Endometrium (tissue), 2 donors: ENCODE measurements around the gene MOCS3.
"Not testable (repeated sequence)": the region's sequence is repeated elsewhere in the genome, so short reads cannot be mapped to it uniquely, and the experiment has no call there.

ENCODE experiments used
- FAIRE-seq: peaks from 2 replicates; lab custom pipeline; 2012; peaks lifted over from hg19 to GRCh38; lab: Jason Lieb, UNC
- donor health status: control.
- donor health status: control.

Gene MOCS3

DNA sequence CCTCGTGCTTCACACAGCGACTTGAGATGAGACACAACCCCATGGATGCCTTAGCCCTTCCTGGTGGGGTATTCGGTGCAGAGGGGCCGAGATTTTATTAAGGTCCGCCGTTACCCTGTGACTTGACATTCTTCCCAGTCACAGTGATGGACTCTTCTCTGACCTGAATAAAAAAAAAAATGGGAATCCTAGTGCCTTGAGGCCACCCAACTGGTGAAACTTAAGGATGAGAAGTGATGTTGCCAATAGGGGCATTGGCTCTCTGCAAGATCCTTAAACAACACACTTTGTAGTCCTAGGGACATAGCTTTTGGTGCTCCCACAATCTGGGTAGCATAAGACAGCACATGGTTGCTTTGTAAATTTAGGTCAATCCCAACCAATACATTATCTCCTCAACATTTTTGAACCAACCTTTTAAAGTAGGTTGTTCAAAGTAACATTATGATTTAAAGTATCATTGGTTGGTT lies 26.6 kb upstream of the MOCS3 start:
- no peak for FAIRE-seq

DNA sequence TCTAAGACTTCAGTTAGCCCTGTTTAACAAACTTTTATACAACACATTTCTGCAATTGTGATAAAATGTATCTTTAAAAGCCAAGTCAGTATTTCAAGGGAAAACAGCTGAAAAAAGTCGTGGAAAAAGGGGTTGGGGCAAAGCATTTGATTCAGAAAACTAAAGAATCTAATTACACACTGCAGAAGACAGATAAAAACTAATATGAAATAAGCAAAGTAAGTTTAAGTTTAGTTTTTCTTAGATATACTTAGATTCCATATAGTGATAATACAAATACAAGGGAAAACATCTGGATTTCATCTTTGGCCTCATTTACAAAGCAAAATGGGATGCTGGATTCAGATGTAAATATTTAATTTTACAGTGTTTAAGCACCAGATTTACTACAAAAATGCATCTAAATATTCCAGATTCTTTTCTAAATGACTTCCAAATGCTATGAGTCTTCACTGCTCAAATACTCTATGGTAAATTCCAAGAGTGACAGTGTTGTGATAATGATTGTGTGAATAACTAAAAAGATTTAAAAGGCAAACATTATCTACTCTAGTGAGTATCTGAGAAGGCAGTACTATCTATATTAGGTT lies 25.8 kb upstream of the MOCS3 start:
- FAIRE-seq = no peak

DNA sequence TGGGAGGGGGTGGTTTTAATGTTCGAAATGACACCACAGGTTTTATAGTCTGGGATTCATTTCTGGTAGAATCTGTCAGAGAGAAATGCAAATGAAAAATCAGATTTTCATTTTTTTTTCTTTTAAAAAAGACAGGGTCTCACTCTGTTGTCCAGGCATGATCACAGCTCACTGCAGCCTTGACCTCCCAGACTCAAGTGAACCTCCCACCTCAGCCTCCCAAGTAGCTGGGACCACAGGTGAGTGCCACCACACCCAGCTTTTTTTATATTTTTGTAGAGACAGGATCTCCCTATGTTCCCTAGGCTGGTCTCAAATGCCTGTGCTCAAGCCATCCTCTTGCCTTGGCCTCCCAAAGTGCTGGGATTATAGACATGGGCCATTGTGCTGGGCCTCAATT lies 25.0 kb upstream of the MOCS3 start:
- FAIRE-seq = no peak

DNA sequence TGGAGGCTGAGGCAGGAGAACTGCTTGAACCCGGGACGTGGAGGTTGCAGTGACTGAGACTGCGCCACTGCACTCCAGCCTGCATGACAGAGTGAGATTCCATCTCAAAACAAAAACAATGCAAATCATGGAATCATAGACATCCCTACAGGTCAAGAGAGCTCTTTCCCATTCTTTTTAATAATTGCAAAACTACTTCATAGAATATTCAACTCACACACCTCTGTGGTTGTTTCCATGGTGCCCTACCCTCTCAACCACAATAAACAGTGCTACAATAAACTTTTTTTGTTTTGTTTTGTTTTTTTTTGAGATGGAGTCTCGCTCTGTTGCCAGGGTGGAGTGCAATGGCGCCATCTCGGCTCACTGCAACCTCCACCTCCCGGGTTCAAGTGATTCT lies 15.5 kb upstream of the MOCS3 start:
- no peak for FAIRE-seq

DNA sequence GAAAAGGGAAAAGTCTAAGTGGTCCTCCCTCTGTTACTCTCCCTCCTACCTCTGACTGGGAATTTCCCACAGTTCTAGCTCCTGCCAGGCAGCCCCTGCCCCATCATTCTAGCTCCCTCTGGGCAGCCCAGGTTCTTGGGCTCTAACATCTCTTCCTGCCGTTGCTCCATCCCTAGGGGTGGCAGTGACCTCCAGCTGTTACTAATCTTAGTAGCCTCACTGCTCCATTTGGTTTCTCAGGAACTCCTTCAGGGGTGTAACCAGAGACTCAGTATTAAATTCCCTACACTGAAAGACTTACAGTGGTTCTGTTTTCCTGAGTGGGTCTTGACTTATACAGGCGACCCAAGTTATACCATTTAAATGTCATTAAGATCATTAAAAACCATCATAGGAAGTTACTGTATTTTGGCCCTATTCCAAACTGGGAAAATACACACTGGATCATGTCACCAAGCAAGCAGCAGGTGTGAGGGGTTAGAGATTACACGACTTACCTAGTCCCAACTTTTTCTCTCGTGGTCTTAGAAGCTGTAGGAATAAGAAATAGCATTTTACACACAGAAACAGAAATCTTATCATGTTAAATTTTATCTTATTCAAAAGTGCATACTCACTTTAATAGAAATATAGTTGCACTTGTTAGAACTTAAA lies 10.4 kb upstream of the MOCS3 start:
- no peak for FAIRE-seq

DNA sequence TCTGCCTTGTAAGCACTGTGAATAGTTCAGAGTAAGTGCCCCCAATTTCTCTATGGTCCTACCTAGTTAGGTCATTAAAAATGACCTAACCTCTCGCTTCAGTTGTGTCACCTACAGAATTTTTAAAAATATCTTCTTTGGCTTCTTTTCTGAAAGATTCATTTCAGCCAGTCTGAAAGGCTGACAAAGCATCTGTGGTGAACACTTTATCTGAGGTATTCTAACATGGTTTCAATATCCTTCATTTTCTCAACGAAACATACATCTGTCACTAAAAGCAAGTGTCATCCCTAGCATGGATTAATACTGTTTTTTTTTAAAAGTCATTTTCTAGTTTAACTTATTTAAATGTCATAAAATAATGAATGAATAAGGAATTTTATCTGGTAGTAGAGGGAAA lies 5.4 kb upstream of the MOCS3 start:
- no peak for FAIRE-seq

DNA sequence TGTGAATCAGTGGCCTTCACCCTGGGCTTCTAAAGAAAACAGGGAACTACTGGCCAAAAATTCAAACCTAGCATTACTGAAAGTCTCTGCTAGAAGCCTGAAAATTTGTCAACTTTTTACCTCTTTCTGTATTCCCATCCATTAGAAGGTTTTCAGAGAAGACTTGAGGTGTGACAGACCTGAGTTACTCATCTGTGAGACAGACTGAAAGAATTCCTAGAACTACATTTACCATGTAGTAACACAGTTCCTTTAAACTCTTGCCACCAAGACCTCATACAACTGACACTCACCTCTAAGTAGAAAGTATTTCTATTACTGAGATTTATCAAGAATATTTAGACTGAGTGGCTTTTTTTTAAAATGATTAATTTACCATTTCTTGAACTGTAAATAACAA lies 4.8 kb upstream of the MOCS3 start:
- FAIRE-seq = no peak

DNA sequence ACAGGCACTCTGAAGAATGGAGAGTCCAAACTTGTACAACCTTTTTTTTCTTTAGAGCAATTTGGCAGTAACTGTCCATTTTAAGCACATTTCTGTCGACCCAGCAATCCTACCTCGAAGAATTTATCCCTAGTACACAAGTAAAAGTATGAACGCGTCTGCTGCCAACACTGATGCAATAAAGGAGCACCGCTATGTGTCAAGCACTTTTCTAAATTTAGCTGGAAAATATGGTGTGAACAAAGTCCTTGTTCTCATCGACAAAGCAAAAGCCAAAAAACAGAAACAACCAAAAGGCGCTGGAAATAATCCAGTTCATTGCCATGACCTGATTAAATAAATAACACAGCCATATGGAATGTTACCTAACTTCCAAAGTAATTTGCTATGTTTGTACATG lies 1.3 kb upstream of the MOCS3 start:
- FAIRE-seq = no peak

DNA sequence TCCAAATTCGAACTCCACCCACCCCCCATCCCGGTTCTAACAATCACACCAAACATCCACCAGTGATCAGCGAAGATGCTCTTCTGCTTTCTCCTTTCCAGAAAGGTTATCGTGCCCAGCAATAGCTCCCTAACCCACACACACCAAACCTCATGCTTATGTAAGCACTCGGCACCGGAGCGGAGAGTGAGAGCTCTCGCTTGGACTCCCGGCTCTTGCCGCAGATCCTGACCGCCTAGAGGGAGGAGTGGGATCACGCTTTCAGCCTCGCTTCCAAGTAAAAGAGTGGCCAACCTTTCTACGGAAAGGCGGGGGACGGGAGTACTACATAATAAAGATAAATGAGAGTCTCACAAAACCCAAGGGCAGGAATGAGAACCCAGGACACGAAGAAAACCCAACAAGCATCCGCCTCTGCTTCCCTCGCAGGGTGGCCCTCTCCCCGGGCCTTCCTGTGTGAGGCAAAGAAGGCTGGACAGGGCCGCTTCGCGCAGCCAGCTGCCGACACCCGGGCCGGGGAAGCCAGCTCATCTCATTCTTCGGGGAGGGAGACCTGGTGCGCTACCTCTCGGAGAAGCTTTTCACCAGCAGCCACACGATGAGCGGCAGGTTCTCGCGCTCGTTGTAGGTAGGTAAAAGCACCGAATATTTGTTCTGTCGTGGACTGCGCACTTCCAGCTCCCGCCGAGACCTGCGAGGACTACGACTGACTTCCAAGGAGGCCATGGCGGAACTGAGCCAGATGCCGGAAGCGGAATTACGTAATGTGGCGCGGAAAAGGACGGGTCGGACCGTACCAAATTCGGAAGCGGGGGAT lies 612 bp upstream of the MOCS3 start, which contains the start of gene DPM1:
DPM1 (minus strand) TSS at position 735 of the 817 bp plus-strand sequence; CDS start at position 726, 9 bp downstream.
- no peak for FAIRE-seq

DNA sequence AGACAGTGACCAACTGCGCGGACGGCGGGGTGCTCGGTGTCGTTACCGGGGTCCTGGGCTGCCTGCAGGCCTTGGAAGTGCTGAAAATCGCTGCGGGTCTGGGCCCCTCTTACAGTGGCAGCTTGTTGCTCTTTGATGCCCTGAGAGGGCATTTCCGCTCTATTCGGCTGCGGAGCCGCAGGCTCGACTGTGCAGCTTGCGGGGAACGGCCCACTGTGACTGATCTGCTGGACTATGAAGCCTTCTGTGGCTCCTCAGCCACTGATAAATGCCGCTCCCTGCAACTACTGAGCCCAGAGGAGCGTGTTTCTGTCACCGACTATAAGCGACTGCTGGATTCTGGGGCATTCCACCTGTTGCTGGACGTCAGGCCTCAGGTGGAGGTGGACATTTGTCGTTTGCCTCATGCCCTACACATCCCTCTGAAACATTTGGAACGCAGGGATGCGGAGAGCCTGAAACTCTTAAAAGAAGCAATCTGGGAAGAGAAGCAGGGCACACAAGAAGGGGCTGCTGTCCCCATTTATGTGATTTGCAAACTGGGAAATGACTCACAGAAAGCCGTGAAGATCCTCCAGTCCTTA lies 1.0 kb downstream of the MOCS3 start:
- FAIRE-seq = no peak

DNA sequence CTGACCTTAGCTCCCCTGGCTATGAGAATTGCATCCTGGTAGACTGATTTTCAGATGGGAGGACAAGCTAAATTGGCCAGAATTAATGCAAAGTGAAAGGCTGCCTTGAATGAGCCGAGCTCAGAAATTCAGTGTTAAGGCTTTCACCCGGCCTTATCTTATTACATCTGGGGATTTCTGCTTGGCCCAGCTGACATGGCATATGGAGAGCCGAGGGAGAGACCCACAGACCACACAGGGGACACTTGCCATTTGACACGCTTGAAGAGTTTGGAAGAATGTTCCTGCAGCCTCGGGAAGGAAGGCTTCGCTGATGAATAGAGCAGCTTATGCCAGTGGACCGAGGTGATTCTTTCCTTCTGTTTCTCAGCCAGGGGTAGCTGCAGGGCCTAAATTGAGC lies 9.0 kb downstream of the MOCS3 start:
- no peak for FAIRE-seq

DNA sequence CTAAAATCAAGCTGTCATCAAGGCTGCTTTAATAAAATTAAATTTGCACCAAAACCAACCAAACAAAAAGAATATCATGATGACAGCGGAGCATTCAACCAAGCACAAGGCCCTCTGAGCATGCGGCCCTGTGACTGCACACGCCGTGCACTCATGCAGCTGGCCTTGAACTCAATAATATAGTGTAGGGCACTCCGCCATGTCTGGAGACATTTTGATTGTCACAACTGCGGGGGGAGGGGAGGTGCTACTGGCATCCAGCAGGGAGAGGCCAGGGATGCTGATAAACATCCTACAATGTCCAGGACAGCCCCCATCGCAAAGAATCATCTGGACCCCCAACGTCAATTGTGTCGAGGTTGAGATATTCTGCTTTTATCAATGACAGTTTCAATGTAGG lies 9.7 kb downstream of the MOCS3 start:
- no peak for FAIRE-seq

DNA sequence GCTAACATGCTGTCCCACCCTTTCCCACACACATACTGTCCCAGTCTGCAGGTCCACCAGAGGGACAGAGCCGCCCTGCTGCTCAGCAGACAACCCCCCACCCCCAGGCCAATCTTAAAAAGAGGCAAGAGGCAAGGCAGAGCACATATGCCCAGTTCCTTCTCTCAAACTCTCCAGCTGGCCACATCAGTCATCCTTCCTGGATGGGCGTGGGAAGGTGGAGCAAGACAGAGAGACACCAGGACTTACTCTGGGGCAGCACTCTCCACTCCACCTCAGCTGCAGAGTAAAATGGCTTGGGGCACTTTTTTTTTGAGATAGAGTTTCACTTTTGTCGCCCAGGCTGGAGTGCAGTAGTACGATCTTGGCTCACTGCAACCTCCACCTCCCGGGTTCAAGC lies 10.8 kb downstream of the MOCS3 start:
- FAIRE-seq = no peak

DNA sequence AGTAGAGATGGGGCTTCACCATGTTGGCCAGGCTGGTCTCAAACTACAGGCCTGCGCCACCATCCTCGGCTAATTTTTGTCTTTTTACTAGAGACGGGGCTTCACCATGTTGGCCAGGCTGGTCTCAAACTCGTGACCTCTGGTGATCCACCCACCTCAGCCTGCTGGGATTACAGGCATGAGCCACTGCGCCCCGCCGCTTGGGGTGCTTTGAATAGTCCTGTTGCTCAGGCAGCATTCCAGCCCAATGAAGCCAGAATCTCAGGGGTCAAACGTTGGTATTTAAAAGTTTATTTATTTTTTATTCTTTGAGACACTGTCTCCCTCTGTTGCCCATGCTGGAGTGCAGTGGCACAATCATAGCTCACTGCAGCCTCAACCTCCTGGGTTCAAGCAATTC lies 11.3 kb downstream of the MOCS3 start:
- FAIRE-seq = no peak

DNA sequence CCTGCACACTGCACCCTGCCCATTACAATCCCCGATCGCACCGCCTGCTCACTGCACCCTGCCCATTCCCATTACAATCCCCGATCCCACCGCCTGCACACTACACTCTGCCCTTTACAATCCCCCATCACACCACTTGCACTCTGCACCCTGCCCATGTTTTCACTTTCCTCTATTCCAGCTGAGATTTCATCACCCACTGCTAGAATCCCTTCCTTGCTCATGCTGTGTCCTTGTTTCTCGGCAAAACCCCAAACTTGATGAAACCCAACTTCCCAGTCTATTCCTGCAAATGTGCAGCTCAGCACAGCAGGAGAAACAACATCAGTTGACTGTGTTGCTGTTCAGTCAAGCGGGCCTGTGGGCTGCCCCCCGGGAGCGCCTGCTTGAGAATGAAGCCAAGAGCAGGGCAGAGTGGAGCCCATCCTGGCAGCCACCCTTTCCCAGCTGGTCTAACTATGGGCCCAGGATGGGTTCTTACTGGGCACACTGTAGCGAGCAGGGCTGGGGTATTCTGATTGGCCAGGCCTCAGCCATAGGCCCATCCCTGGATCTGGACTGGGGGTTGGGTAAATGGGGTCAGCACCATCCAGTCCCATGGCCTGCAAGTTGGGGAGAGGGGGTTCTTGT lies 17.2 kb downstream of the MOCS3 start:
- no peak for FAIRE-seq

DNA sequence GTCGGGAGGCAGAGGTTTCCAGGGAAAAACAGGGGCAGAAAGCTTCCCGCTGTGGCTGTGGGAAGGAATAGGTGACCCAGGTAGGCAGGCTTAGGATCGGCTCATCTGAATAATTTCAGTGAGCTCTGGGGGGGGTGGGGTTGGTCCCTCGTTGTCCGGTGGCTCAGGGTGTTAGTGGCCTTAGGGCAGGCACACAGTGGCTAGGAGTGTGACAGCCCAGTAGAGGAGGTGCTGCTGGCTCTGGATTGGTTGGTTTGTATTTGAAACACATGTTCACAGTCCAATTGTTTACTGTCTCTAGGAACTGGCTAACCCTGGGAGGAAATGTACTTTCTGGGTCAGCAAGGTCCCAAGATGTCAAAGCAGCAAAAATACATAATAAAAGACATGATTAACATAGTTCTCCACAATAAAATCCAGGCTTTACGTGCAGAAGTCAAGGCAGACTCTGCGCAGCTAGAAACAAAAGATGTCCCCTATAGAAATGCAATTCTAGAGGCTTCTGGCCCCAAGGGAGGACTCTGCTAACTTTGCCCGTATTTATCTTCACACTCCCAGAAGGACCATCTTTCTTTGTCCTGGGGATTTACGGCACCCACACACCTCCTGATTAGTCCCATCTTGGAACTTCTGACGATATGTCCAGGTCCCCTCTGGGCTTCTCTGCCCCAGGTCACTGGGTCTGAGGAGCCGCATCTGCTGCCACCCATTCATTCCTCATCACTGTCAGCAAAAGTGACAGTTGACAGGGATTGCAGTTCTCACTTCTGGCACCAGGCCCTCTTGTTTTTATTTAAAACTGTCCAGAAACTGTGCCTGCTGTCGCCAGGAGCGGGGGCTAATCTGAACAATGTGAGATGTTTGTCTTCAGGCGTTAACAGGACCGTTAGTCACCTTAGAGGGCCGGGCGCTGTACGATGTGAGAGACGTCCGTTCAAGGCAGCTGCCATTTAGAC lies 18.7 kb downstream of the MOCS3 start:
- FAIRE-seq = no peak

DNA sequence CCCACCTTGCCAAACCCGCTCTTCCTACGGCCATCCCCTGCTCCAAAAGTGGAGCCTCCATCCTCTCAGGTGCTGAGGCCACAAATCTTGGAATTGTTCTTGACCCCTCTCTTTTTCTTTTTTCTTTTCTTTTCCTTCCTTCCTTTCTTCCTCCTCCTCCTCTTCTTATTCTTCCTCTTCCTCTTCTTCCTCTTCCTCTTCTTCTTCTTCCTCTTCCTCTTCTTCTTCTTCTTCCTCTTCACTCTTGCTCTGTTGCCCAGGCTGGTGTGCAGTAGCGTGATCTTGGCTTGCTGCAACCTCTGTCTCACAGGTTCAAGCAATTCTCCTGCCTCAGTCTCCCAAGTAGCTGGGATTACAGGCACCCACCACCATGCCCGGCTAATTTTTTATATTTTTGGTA lies 19.9 kb downstream of the MOCS3 start:
- not testable (repeated sequence) for FAIRE-seq

DNA sequence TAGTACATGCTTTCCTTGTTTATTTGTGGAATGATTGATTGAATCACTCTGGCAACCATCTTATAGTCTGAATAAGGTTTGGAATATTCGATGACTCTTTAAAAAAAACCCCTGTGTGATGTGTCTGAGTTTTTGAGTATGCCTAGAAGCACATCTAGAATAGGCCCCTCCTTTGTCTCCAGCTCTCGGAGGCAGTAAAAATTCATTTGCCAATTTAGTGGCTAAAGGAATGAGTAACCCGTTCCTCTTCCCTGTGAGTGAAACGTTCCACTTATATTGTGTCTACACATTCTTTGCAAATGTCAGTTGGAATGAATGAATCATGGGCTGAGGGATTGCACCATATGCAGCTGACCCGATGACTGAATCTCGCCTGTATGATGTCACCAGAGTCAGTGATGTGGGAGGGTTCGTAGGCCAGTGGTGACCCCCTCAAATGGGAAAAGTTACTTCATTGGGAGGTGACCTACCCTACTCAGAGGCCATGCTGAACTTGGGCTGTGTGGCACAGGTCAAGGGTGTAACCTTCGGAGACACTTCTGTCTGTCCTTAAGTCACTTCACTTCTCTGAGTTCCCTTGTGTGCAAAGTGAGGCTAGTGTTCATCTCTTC lies 21.6 kb downstream of the MOCS3 start:
- FAIRE-seq = no peak

DNA sequence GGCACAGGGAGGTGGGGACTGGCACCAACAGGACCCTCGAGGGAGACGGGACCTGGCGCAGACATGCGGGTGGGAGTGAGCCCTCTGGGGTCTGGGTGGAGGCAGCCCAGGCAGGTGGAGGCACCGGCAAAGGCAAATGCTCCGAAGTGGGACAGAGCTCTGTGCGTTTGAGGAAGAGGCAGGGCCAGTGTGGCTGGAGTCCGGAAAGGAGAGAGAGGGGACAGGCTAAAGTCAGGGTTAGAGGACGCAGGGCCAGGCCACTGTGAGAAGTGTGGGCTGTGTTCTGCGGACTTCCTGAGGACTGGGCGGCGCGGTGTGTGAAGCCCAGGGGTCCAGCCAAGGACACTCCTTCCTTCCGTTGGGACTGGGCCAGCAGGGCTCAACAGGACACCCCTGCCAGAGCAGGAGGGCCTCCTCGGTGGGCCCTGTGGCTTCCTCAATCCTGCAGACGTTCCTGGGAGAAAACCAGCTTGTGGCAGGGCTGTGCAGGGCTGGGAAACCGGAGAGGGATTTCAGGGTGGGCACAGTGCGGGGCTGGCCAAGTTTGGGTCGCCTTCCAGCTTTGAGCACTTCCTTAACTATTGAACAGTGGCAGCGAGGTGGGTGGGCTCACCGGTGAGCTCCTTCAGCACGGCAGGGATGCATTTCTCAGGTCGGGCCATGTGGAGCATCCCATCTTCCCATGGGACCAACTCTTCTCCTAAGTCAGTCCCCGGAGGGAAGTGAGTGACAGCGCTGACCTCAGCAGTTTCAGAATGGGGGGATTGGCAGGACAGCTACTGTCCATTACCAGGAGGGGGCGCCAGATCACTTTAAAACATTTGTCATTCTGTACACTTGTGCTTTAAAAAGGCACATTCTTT lies 22.5 kb downstream of the MOCS3 start:
- FAIRE-seq = no peak

DNA sequence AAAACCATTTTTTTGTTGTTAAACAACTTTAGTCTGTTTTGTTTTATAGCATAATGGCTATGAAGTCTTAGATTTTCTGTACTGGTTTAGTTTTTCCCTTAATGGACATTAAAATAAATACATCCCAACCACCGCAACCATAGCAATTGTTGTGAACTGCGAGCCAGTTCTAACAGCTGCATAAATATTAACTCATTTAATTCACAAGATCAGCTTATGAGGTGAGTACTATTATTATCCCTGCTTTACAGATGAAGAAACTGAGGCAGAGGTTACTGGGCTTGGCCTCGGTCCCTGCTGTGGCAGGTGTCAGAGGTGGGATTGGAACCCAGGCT lies 23.1 kb downstream of the MOCS3 start:
- no peak for FAIRE-seq
